ENCODE data around the gene HCFC1.

DNA sequence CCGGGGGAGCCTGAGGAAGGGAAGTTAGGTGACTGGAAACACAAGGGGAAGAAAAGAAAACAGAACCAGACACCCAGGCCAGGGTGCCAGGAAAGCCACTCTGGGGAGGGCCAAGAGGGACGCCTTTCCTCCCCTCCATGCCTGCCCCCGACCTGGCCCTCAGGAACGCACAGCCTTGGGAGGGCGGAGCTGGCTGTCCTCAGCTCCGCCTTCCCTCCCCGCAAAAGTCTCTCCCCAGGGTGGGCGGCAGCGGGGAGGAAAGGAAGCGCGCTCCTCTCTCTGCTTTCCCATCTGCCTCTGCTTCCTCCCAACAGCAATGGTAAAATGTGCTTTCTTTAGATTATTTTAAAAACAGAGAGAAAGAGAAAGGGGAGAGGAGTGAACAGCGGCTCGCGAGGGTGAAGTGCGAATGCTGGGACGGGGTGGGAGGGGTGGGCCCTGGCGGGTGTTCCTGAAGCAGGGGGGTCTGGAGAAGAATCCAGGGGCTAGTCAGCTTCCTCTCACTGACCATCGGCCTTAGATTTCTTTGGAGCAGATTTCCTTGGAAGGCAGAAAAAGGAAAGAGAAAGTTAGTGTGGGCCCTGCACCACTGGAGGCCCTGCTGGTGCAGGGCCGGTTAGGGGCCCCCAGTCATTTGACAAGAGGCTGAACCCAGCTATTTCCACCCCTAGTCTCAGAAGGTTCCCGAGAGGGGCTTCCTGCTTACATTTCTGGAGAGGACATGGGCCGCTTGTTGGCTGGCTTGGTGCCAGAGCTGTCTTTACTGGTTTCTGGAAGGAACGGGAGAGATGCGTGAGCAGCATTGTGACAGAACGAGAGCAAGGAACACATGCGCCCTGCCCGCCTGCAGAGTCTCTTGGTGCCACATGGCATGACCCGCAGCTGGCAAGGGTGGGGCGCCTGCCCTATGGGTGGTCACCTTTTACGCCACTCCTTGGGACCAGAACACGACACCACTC lies 22.5 kb downstream of the HCFC1 start:
- no peak for TF ChIP-seq POLR2A (IDR thresholded peaks at IDR 0.05; ENCODE audit: control extremely low read depth in 1 of 2, low read depth in 2 of 2, low read length in 2 of 2)
- TF ChIP-seq, protein P1, sequence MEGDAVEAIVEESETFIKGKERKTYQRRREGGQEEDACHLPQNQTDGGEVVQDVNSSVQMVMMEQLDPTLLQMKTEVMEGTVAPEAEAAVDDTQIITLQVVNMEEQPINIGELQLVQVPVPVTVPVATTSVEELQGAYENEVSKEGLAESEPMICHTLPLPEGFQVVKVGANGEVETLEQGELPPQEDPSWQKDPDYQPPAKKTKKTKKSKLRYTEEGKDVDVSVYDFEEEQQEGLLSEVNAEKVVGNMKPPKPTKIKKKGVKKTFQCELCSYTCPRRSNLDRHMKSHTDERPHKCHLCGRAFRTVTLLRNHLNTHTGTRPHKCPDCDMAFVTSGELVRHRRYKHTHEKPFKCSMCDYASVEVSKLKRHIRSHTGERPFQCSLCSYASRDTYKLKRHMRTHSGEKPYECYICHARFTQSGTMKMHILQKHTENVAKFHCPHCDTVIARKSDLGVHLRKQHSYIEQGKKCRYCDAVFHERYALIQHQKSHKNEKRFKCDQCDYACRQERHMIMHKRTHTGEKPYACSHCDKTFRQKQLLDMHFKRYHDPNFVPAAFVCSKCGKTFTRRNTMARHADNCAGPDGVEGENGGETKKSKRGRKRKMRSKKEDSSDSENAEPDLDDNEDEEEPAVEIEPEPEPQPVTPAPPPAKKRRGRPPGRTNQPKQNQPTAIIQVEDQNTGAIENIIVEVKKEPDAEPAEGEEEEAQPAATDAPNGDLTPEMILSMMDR (IDR thresholded peaks at IDR 0.05; ENCODE audit: control extremely low read depth in 1 of 3, insufficient read depth in 1 of 3, low read depth in 1 of 3, low read length in 3 of 3), result no peak
